Subcutaneous abdominal adipose tissue (tissue), 5 donors: ENCODE results near the gene GTF2H2C.
"Not testable (repeated sequence)": the region's sequence is repeated elsewhere in the genome, so short reads cannot be mapped to it uniquely, and the experiment has no call there.

Experiments
- H3K27ac ChIP-seq: one replicate; pipeline ENCODE4 v1.7.0; 2013; ENCODE audit warnings: low read depth, mild to moderate bottlenecking, inconsistent platforms, low read length, moderate library complexity
- H3K27me3 ChIP-seq, 5 donors: one replicate each; pipeline ENCODE4 v1.7.0; 2013; ENCODE audit warnings: low read length in 5 of 5, inconsistent platforms in 1 of 5; ENCODE audit not compliant: control insufficient read depth in 5 of 5, insufficient read depth in 4 of 5
- H3K36me3 ChIP-seq, 5 donors: one replicate each; pipeline ENCODE4 v1.7.0; 2013; ENCODE audit warnings: low read length in 5 of 5; ENCODE audit not compliant: control insufficient read depth in 5 of 5, insufficient read depth in 5 of 5
- H3K4me1 ChIP-seq, 5 donors: one replicate each; pipeline ENCODE4 v1.7.0; 2013; ENCODE audit warnings: low read length in 5 of 5, mild to moderate bottlenecking in 3 of 5, moderate library complexity in 1 of 5; ENCODE audit not compliant: control insufficient read depth in 5 of 5, insufficient read depth in 5 of 5
- H3K4me3 ChIP-seq, 5 donors: one replicate each; pipeline ENCODE4 v1.7.0; 2013; ENCODE audit warnings: low read length in 5 of 5, low read depth in 1 of 5
- H3K9ac ChIP-seq, 5 donors: one replicate each; pipeline ENCODE4 v1.7.0; 2013; ENCODE audit warnings: low read length in 5 of 5, mild to moderate bottlenecking in 4 of 5, moderate library complexity in 3 of 5
- H3K9me3 ChIP-seq, 5 donors: one replicate each; pipeline ENCODE4 v1.7.0; 2013; ENCODE audit warnings: low read length in 5 of 5; ENCODE audit not compliant: control insufficient read depth in 5 of 5
- donor health status: healthy.
- donor health status: healthy.
- donor health status: healthy.
- donor health status: healthy.
- donor health status: healthy.

The GTF2H2C gene

GRCh38 chr5:69631879-69632278 lies 71.9 kb downstream of the GTF2H2C start:
- not testable (repeated sequence) for H3K9me3 ChIP-seq, H3K27me3 ChIP-seq, H3K27ac ChIP-seq, H3K9ac ChIP-seq, H3K4me3 ChIP-seq, H3K4me1 ChIP-seq, H3K36me3 ChIP-seq
